ENCODE measurements around the gene AP2A1.
A peak's percentile ranks its signal among the peaks of the same experiment; 100 is the strongest.
"Not testable (repeated sequence)": the region's sequence is repeated elsewhere in the genome, so short reads cannot be mapped to it uniquely, and the experiment has no call there.

The AP2A1 gene

GRCh38 chr19:49766930-49767299 is at the start of gene AP2A1:
AP2A1 (plus strand) TSS chr19:49767001; CDS start chr19:49767134, 133 bp downstream.
- TF ChIP-seq CTCF (IDR thresholded peaks at IDR 0.05; ENCODE audit: low read depth, low read length, missing control alignments): no peak
- peak within 1 kb of the TSS; percentile 52 for H3K4me3 ChIP-seq (replicated peaks; ENCODE audit: low read depth, low read length)
- DNase-seq (ENCODE audit: extremely low read depth, low read depth): no peak

GRCh38 chr19:49718511-49718910 is 48.3 kb upstream of the AP2A1 start:
- H3K4me3 ChIP-seq (replicated peaks; ENCODE audit: low read depth, low read length): no peak overlapping the region
- no peak for TF ChIP-seq CTCF (IDR thresholded peaks at IDR 0.05; ENCODE audit: low read depth, low read length, missing control alignments)
- DNase-seq (ENCODE audit: extremely low read depth, low read depth): no peak

- DNase-seq (ENCODE audit: extremely low read depth, low read depth): no peak
- H3K4me3 ChIP-seq (replicated peaks; ENCODE audit: low read depth, low read length): no peak overlapping the region
- no peak for TF ChIP-seq CTCF (IDR thresholded peaks at IDR 0.05; ENCODE audit: low read depth, low read length, missing control alignments)
Measured at GRCh38 chr19:49718991-49719390, 47.8 kb upstream of the AP2A1 start.

GRCh38 chr19:49719420-49719819 is 47.4 kb upstream of the AP2A1 start:
- DNase-seq (ENCODE audit: extremely low read depth, low read depth); H3K4me3 ChIP-seq (replicated peaks; ENCODE audit: low read depth, low read length): not testable (repeated sequence)

- no peak for DNase-seq (ENCODE audit: extremely low read depth, low read depth)
- no peak for TF ChIP-seq CTCF (IDR thresholded peaks at IDR 0.05; ENCODE audit: low read depth, low read length, missing control alignments)
- no peak overlapping the region for H3K4me3 ChIP-seq (replicated peaks; ENCODE audit: low read depth, low read length)
Measured at GRCh38 chr19:49727217-49728030, 39.4 kb upstream of the AP2A1 start.

- no peak overlapping the region for H3K4me3 ChIP-seq (replicated peaks; ENCODE audit: low read depth, low read length)
- no peak for TF ChIP-seq CTCF (IDR thresholded peaks at IDR 0.05; ENCODE audit: low read depth, low read length, missing control alignments)
- no peak for DNase-seq (ENCODE audit: extremely low read depth, low read depth)
Measured at GRCh38 chr19:49730166-49730565, 36.6 kb upstream of the AP2A1 start.

- H3K4me3 ChIP-seq (replicated peaks; ENCODE audit: low read depth, low read length): no peak overlapping the region
- no peak for DNase-seq (ENCODE audit: extremely low read depth, low read depth)
- TF ChIP-seq CTCF (IDR thresholded peaks at IDR 0.05; ENCODE audit: low read depth, low read length, missing control alignments): no peak
Measured at GRCh38 chr19:49738268-49738667, 28.5 kb upstream of the AP2A1 start.

Data from HFF-Myc (cell line).